Measurements from ENCODE around the gene MRAP.

GRCh38 chr21:32353002-32353711 is 54.5 kb downstream of the MRAP start:
- TF ChIP-seq EZH2 (IDR thresholded peaks at IDR 0.05; ENCODE audit: borderline replicate concordance, low read length) (no peak), CTCF (conservative IDR thresholded peaks at IDR 0.05 in 1 of 2, IDR thresholded peaks at IDR 0.05 in 1 of 2; ENCODE audit: extremely low read depth in 1 of 2, insufficient read depth in 1 of 2, low read depth in 1 of 2, low read length in 2 of 2) (no peak)
